NCI-H2107 treated with DMSO at 0.1 percent for 48 hours (cell line): ENCODE results near the gene LCMT2.
"Not testable (repeated sequence)": the region's sequence is repeated elsewhere in the genome, so short reads cannot be mapped to it uniquely, and the experiment has no call there.

Experiments
- DNase-seq: peaks from one replicate; lab custom pipeline; 2025; ENCODE audit not compliant: unreplicated experiment; lab: John Stamatoyannopoulos, UW

LCMT2 gene

DNA sequence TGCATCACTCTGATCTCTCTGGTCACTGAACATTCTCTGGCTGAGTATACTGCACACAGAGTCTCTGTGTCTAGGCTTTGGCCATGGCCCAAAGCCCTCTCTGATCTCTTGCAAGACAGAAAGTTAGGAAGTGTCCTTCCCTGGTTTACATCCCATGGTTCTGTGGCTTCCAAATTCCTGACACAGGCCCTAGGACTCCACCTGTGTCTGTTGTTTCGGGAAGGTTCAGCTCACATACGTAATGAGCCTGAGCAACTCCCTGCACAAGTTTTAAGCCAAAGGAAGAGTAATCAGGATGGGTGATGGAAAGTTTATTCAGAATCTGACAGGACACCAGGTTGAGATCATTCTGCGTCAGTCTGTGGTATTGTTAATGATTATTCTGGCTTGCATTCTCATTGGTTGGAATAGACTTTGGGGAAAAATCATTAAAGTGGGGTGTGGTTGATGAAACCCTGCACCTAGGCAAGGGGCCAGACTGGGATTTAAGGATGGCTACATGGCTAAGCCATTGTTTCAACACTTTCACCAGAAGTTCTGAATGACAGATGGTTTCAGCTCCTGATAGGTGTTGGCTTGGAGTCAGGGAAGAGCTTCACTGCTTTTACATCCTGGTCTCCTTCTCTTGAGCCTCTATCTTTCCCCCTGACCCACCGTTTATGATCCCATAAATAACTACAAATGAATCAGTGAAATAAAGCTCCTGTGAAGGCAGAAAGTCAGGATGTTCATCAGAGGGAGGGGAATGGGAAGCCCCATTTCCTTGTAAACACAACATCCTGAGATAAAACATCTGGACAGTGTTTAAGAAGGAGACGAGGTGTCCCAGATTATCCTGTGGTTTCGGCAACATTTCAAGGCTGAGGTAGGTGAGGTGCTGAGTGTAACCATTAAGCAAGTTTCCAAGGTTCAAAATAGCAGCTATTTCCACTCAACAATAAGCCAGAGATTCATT, 14.1 kb downstream of the LCMT2 start:
- no peak for DNase-seq

GRCh38 chr15:43314171-43314570, 16.2 kb downstream of the LCMT2 start:
- DNase-seq = no peak

DNA sequence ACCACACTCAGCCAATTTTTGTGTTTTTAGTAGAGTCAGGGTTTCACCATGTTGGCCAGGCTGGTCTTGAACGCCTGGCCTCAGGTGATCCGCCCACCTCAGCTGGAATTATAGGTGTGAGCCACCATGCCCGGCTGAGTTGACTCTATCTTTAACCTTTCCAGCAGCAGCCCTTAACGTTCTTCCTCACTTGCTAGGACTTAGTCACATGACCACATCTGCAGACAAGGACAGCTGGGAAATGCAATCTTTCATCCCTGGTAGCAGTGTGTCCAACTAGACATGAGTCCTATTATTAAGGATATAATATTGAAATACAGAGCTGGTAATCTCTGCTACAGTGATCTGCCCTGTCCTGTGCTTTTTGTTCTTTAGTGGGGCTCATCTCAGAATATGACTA, 18.0 kb downstream of the LCMT2 start:
- no peak for DNase-seq

- no peak for DNase-seq
Measured at GRCh38 chr15:43302205-43302817, 28.1 kb downstream of the LCMT2 start, which contains the start of gene TGM7. Gene TGM7 (minus strand): TSS chr15:43302255.

DNA sequence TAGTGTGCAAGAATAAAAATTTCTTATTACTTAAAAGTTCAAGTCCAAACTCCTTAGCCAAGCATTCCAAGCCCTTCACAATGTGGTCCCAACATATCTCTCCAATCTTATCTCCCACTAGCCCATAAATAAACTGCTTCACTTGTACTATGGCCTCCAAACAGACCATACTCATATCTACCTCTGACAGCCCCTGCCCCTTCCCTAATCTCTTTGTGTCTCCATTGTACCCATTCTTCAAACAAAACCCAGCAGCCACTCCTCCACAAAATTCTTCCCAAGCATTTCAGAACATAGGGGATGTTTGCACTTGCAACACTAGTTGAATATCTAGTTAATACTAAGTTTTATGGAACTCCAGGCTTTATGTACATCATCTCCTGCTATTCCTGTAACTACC, 30.5 kb downstream of the LCMT2 start:
- DNase-seq = no peak

DNA sequence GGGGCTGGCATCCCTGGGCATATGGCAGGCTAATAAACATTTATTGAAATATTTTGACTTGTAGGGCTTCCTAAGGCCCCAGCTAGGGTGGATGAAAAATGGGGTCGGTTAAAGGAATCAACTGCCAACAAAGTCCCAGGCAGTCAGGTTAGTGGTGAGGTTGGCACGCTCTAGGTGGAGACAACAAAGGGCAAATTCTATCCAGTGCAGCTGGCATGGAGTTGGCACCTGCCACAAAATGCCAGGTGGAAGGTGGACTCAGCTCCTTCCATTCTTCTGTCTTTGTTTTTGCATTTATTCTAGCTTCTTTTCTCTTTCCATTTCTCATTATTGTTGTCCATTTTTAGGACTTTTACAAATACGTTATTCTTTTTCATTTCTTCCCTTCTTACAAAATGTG, 31.0 kb downstream of the LCMT2 start:
- peak; percentile 2 for DNase-seq

DNA sequence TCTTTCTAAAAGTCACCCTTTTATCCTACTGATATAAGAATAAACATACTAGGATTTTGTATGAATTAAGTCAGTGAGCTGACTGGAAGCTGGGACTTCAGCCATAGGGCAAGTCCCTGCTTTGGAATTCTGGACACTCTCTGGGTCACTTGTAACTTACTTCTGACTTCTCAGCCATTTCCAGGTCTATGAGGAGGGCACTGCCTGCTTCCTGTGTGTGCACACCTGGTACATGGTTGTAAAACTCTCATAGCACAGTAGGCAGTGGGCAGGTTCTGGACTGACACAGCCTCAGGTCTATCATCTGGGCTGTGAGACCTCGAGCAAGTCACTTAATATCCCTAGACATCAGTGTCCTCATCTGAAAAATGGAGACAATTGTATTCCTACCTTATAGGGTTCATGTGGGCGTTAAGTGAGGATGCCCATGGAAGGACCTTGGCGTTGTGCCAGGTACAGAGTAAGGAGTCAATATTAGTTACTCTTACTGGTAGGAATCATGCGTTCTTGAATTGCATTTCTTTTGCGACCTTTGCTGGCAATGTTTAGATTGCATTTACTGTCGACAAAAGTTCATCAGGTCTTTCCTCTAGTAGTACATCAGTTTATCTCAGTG, 36.2 kb downstream of the LCMT2 start:
- no peak for DNase-seq

GRCh38 chr15:43293432-43293831, 36.9 kb downstream of the LCMT2 start:
- DNase-seq = no peak

DNA sequence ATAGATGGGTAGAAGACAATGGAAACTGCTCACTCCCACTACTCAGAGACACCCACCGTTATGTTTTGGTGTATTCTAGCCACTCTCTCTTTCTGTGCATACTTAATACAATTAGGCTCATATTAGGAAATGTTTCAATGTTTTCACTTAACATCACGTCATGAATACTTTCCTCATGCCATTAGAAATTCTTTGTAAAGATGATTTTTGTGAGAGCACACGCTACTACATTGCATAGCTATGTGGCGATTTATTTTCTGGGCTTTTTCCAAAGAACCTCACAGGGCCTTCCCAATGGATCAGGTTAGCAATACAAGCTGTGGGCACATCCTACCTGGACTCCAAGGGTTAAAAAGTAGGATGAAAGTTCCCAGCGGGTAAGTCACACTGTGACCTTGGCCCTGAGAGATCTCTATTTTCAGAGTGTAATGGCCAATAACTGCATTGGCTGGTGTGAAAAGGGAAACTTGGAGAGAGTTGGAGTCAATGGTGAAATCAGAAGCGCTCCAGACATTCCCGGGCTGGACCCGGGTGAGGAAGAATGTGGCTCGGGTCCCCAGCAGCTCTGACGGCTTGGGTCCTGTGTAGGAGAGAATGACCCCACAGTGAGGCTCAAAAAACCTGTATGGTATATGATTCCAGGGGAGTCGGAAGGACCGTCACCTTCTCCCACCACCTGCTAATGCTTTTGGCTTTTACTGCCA, 37.8 kb downstream of the LCMT2 start:
- no peak for DNase-seq

- DNase-seq = not testable (repeated sequence)
Measured at GRCh38 chr15:43289656-43290055, 40.7 kb downstream of the LCMT2 start.

DNA sequence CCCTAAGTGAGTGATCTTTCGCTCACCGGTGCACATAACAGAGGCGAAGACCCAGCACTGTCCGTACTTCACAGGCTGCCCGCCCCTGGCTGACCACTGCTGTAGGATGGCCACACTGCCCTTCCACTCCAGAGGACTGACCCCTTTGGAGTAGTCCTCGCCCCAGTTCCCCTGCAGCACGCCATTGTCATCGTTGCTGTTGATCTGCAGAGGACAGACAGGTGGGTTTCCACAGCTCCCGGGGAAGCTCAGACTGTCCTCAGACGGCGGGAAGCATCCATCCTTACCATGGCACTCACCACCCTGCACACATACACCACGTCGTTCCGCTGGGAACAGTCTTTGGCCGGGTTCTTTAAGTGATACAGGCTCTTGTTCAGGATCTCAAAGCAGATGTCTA, 43.1 kb downstream of the LCMT2 start:
- DNase-seq = no peak

- DNase-seq = no peak
Measured at GRCh38 chr15:43286074-43286473, 44.3 kb downstream of the LCMT2 start.

DNA sequence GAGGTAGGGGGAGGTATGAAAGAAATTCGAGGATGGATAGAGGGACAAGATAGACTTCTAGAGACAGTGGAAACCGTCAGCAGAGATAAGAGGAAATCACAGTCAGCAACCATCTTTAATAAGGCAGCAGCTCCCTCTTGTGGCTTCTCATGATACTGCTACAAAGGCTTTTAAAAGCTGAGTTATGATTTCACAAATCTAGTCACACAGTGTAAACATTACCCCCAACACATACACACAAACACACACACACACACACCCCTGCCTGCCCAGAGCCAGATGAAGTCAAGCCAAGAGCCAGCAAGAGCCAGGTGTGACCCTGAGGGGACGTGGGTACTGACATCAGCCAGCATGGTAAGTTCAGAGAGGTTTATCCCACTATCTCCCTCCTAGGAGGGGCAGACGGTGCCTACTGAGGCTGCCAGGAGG, 44.8 kb downstream of the LCMT2 start:
- DNase-seq = peak; percentile 23

DNA sequence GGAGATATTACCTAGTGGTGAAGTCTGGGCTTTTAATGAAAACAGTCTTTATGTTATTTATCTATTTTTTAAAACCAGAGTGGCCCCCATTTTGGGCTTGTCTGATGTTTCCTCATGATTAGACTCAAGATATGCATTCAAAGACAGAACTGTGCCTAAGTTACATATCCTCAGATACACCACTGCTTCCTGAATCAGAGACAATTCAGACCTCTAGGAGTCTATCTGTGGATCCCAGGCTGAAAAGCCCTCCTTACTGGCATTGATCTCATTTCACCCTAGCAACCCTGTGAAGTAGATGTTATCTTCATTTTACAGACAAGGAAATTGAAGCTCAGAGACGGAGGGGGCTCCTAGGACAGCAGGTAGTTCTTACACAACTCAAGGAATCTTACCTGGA, 46.8 kb downstream of the LCMT2 start:
- no peak for DNase-seq

DNA sequence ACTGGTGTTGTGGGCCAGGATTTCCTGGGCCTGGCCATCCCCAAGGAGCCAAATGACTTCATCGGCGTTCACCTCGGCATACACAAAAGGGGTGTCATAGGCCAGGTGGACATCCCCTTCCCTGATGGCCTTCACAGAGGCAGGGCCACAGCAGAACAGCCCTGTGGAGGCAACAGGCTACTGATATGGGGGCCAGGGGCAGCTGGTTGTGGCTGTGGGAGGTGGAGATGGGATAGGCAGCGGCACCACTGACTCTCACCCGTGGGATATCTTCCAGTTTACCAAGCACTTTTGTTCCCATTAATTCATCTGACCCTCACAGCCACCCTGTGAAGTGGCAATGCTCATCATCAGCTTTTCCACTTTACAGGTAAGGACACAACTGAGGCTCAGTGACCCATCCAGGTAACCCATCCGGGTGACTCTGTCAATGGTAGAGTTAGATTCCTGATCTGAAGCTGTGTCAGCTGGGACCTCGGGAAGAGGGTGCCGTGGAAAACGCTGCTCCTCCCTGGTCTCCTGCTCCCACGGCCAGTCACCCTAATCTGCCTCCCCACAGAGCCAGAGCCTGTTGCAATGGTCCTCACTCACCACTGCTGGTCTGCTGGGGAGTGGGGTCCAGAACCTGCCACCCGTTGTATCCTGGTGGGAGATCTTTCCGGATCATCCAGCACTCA, 48.3 kb downstream of the LCMT2 start:
- no peak for DNase-seq

DNA sequence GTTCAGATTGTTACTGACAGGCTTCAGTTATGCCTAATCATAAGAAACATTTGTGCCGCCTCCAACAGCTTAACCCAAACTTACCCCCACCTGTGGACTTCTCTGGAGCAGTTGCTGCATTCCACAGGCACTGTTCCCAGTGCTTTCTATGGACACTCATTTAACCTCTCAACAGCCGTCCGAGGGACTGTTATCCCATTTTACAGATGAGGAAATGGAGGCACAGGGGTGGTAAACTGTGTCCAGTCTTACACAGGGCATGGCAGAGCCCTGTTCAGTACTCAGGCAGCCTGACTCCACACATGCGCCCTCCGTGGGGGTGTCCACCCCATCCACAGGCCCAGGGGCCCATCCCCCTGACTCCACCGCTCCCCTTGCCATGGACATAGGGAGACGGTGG, 49.4 kb downstream of the LCMT2 start:
- DNase-seq = no peak

DNA sequence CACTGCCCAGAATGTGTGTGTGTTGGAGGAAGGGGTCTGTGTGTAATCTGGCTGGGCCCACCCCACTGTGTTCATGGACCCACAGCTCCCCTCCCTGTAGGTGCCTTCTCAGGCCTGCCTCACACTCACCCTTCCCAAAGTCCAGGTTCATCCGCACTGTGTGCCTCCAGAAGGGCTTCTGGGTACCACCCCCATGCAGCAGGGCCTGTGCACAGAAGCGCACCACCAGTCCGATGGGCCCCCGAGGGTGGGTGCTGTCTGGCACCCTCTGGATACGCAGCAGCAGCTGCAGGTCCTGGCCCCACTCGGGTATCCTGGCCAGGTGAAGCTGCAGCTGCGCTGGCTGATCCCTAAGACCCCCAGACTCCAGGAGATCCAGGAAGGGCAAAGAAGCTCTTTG, 50.9 kb downstream of the LCMT2 start:
- no peak for DNase-seq

- DNase-seq = no peak
Measured at GRCh38 chr15:43278869-43279268, 51.5 kb downstream of the LCMT2 start.

DNA sequence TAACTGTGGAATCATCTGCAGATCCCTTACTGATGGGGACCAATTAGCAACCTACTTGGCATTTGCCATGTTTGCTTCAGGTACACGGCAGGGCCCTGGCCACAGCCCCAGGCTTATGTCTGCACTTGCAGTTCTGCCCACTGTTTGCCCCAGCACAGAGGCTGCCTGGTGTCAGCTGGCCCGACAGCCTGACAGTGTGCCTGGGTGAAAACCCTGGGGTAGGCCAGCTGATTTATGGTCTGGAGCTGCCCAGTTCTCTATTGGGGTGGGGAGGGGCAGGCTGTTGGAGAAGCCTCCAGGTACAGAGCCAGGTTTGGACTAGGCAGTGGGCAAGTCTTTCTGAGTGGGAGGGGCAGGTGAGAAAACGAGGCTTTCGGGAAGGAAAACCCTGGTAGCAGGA, 52.5 kb downstream of the LCMT2 start:
- DNase-seq = no peak

DNA sequence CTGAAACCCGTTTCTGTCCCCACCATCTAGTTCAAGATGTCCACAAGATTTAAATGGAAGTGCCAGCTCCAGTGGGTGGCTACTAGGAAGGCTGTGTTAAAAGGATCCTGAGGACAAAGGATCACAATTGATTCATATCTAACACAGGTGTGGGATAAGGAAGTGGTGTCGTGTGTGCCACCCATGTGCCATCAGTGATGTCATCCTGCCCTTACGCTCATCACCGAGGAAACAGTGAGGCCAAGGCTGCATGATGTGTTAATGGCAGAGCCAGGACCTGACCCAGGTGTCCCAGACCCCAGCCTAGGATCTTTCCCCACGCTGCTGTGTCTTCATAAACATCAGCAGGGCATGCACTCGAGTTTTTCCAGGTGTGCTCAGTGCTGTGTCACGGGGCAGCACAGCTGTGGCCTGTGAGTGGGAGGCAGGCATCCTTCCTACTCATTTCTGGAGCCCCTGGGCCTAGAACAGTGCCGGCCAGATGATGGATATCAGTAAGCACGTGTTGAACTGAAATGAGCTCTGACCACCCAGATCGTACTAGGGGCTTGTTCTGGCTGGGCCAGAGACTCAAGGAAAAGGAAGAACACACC, 53.0 kb downstream of the LCMT2 start:
- DNase-seq = no peak
